Right forelimb (tissue), 1 donor: ENCODE measurements around the gene CCP110.
"Not testable (repeated sequence)": the region's sequence is repeated elsewhere in the genome, so short reads cannot be mapped to it uniquely, and the experiment has no call there.

Source experiments
- DNase-seq: peaks from one replicate; pipeline ENCODE4 v3.0.0-alpha.2; 2018

The CCP110 gene

DNA sequence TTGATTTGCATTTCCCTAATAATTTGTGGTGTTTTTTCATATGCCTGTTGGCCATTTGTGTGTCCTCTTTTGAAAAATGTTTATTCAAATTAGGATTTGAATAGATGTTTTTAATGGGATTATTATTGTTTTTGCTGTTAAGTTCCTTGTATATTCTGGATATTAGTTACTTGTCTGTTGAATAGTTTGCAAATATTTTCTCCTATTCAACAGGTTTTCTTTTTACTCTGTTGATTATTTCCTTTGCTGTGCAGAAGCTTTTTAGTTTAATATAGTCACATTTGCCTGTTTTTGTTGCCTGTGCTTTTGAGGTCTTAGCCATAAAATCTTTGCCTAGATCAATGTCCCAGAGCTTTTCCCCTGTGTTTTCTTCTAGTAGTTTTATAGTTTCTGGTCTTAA is 11.4 kb upstream of the CCP110 start:
- DNase-seq, result no peak

GRCh38 chr16:19513377-19514053 is 10.2 kb upstream of the CCP110 start:
- no peak for DNase-seq

DNA sequence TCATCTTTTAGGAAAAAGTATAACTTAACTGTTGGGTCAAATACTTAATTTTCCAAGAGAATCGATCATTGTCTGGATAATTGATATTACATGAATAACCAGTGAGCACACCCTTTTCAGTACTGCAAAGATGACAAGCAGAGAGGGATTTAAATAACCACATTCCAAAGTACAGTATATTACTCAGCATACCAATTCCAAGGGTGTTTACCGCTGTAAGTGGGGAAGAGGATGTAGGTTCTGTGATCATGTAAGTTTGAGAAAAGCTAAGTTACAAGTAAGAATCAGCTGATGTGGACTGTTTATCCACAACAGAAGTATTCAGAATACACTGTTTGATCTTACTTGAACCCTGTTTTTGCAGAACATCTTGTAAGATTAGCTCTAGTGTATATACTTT is 8.0 kb upstream of the CCP110 start:
- no peak for DNase-seq

GRCh38 chr16:19517424-19518089 is 6.2 kb upstream of the CCP110 start:
- DNase-seq, result no peak

DNA sequence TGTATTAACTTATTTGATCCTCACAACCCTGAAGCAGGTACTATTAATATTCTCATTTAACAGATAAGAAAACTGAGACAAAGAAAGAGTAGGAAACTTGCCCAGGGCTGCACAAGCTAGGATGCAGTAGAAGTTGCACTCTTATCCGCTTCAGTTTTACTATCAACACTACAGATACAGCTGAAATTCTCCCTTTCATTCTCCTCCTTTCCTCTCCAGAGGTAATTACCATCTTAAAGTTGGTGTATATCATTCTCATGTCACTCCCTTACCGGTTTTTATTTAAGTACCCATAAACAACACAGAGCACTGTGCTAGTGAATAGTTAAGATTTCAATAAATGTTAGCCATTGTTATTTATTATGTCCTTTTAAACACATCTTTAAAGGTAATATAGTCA is 5.4 kb upstream of the CCP110 start:
- no peak for DNase-seq

DNA sequence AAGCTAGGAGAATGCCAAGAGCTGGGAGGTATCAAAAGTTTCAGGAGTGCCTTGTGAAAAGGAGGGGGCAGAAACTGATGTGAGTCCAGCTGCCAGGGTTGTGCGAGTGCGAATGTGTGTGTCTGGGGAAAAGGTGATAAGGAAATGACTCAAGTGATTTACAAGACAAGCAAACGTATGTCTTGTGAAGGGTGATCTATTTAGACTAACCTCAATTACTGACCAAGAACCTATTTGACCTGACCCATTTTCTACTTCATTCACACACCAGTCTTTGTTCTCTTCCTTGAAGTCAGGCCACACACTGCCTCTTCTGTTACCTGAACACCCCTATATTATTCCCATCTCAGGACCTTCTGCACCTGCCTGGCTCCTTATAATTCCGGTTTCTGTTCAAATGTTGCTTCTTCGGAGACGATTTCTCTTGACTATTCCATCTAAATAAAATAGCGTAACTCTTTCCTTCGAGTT is 2.8 kb upstream of the CCP110 start:
- no peak for DNase-seq

GRCh38 chr16:19521471-19522396 is 2.0 kb upstream of the CCP110 start, which contains the start of gene GDE1:
TSS of gene GDE1 (minus strand) at chr16:19522098. CDS start at chr16:19521964, 134 bp downstream.
- DNase-seq, result peak; percentile 94

DNA sequence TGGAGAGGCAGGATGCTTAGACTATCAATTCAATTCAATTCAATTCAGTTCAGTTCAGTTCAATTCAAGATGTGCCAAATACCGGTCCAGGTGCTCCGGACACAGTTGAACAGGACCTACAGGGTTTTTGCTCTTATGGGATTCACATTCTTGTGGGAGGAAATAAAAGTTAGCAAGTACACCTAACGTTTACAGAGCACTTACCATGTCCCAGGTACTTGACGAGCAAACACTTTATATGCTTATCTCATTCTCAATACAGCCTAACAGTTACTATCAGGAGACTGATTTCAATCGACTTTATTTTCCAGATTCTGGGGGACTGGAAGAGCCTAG is 1.4 kb upstream of the CCP110 start:
- DNase-seq, result no peak

- no peak for DNase-seq
These were observed 982 bp upstream of the CCP110 start for GRCh38 chr16:19522760-19523159.

GRCh38 chr16:19523184-19523558 is 571 bp upstream of the CCP110 start:
- no peak for DNase-seq

DNA sequence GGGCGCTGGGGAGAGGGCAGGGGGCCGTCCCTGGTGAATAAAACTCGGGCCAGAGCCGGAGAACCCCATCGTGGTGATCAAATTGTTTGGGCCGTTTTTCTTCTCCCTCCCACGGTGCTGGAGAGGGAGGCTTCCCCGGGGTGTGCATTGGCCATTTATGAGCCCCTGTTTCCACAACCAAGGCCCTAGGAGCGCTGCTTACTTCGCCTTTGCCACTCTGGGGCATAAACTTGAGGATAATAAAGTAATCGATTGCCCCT is 544 bp downstream of the CCP110 start:
- DNase-seq, result no peak

GRCh38 chr16:19524616-19525384 is 1.1 kb downstream of the CCP110 start:
- no peak for DNase-seq

DNA sequence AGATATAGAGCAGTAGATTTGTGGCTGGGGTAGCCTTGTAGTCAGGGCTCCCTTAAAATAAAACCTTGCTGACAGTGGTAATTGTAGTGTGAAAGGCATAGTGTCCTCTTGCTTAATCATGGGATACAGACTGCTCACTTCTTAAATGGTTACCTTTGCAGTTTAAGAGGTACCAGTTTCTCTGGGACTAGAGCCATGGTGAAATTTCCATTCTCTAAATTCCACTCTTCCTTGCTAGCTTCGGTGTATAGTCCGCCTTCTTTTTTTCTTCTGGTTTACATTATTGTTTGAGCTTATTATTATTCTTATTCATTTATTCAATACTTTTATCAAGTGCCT is 1.6 kb downstream of the CCP110 start:
- DNase-seq, result no peak

- no peak for DNase-seq
These were observed 3.4 kb downstream of the CCP110 start for GRCh38 chr16:19527161-19527560.

DNA sequence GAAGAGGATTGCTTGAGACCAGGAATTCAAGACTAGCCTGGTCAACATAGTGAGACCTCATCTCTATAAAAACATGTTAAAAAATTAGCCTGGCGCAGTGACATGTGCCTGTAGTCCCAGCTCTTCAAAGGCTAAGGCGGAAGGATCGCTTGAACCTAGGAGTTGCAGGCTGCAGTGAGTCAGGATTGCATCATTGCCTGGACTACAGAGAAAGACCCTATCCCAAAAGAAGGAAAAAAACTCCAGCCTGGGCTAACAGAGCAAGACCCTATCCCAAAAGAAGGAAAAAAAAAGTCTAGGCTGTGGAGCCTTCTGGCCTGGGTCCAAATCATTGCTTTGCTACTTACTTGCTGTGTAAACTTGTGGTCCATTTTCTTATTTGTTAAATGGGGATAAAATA is 4.9 kb downstream of the CCP110 start:
- DNase-seq, result no peak

DNA sequence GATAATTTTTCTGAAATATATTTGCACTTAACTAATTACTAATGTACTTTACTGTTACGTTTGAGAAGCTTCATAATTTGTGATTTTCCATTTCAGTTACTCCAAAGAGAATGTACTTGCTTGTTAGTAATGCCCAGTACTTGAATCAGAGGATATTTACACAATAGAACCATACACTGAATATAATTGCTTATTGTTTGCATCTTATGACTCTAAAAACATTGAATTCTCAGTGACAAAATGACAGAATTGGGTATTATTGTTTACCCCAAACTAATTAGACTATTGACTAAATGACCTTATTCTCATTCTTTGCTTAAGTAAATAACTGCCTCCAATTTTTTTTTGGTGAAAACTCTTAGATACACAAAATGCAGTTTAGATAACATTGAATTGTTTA is 8.9 kb downstream of the CCP110 start:
- DNase-seq, result no peak

DNA sequence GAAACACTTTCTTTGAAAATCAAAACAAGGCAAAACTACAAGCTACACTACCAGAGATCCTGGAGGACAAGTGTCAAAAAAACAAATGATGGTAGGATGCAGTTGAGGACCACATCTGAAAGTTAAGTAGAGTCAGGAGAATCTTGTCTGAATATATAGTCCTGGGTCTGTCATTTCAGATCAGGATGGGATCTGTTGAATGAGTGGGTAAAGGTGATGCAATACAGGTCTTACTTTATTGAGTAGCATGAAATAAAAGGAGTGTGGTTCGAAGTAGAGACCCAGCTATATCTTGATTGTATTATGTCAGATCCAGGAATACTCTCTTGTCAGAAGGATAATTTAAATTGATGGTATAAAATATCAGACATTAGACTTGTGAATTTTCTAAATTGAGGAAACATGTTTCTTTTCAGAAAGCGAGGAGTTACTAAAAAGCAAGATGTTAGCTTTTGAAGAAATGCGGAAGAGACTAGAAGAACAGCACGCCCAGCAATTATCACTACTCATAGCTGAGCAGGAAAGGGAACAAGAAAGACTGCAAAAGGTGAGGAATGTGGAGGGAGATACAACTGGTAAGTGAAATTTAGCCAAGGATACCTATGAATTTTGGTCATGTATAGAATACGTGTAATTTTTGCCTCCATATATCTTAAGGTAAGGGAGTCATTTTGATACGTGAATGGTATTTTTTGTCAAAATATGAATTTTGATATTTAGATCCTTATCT is 16.7 kb downstream of the CCP110 start:
- DNase-seq, result no peak

- DNase-seq, result no peak
These were observed 18.5 kb downstream of the CCP110 start for GRCh38 chr16:19542138-19542821.

GRCh38 chr16:19543278-19543996 is 19.7 kb downstream of the CCP110 start:
- DNase-seq, result not testable (repeated sequence)

- no peak for DNase-seq
These were observed 24.4 kb downstream of the CCP110 start for GRCh38 chr16:19548144-19548543.

DNA sequence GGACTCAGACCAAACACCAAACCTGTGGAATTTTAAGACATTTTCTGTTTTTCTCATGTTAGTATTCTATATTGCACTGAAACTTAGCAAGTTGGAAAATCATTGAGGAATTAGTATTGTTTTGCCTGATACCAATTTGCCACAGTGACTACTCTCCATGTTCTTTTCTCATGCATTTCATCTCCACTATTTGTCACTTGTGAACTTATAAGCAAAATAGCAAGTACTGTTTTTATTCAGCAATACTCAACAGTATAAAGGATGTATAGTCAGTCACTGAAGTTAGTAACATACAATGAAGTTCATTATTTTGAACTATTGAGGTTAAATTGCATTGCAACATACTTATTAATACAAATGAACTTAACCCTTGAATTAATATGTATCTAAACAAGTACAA is 25.9 kb downstream of the CCP110 start:
- DNase-seq, result no peak
